HG03378 (cell line): ENCODE results near the gene ANKIB1.

Source experiments
- ATAC-seq: cut with Tn5 transposase; IDR thresholded peaks from one replicate; pipeline ENCODE4 v1.9.1; 2021; ENCODE audit warnings: mild to moderate bottlenecking, moderate library complexity; ENCODE audit not compliant: unreplicated experiment

ANKIB1 gene

GRCh38 chr7:92266415-92267241 is 20.9 kb downstream of the ANKIB1 start:
- no peak for ATAC-seq

- no peak for ATAC-seq
Observed at GRCh38 chr7:92268921-92269320, 23.1 kb downstream of the ANKIB1 start.

- ATAC-seq = no peak
Observed at GRCh38 chr7:92275327-92275726, 29.6 kb downstream of the ANKIB1 start.

GRCh38 chr7:92276460-92276864 is 30.7 kb downstream of the ANKIB1 start:
- ATAC-seq = peak; percentile 88

GRCh38 chr7:92279396-92280031 is 33.7 kb downstream of the ANKIB1 start:
- ATAC-seq = no peak

- ATAC-seq = no peak
Observed at GRCh38 chr7:92281031-92281430, 35.3 kb downstream of the ANKIB1 start.

GRCh38 chr7:92282221-92282814 is 36.5 kb downstream of the ANKIB1 start:
- ATAC-seq = no peak

GRCh38 chr7:92282930-92283329 is 37.2 kb downstream of the ANKIB1 start:
- no peak for ATAC-seq

GRCh38 chr7:92289321-92289720 is 43.5 kb downstream of the ANKIB1 start:
- no peak for ATAC-seq

- ATAC-seq = no peak
Observed at GRCh38 chr7:92292981-92293380, 47.2 kb downstream of the ANKIB1 start.

GRCh38 chr7:92293896-92294590 is 48.3 kb downstream of the ANKIB1 start:
- ATAC-seq = no peak

- no peak for ATAC-seq
Observed at GRCh38 chr7:92295391-92295790, 49.6 kb downstream of the ANKIB1 start.

- ATAC-seq = no peak
Observed at GRCh38 chr7:92296235-92296634, 50.5 kb downstream of the ANKIB1 start.

GRCh38 chr7:92296880-92297445 is 51.2 kb downstream of the ANKIB1 start:
- ATAC-seq = no peak

- ATAC-seq = no peak
Observed at GRCh38 chr7:92297736-92298135, 52.0 kb downstream of the ANKIB1 start.

GRCh38 chr7:92303761-92304160 is 58.0 kb downstream of the ANKIB1 start:
- no peak for ATAC-seq

GRCh38 chr7:92304406-92304893 is 58.7 kb downstream of the ANKIB1 start:
- no peak for ATAC-seq

- no peak for ATAC-seq
Observed at GRCh38 chr7:92306153-92306552, 60.4 kb downstream of the ANKIB1 start.

GRCh38 chr7:92313055-92313454 is 67.3 kb downstream of the ANKIB1 start:
- no peak for ATAC-seq

GRCh38 chr7:92319243-92319642 is 73.5 kb downstream of the ANKIB1 start:
- ATAC-seq = no peak

GRCh38 chr7:92325173-92325572 is 79.4 kb downstream of the ANKIB1 start:
- no peak for ATAC-seq
